ENCODE measurements around the gene HIGD2A.

The HIGD2A gene

DNA sequence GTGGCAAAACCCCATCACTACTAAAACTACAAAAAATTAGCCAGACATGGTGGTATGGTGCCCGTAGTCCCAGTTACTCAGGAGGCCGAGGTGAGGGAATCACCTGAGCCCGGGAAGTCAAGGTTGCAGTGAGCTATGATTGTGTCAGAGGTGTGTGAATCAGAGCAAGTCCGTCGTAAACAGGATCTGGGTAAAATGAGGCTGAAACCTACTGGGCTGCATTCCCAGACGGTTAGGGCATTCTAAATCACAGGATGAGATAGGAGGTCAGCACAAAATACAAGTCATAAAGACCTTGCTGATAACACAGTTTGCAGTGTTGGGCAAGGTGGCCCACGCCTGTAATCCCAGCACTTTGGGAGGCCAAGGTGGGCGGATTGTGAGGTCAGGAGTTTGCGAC lies 29.7 kb downstream of the HIGD2A start:
- DNase-seq, result no peak

- DNase-seq, result no peak
Measured at GRCh38 chr5:176420086-176420485, 31.5 kb downstream of the HIGD2A start.

DNA sequence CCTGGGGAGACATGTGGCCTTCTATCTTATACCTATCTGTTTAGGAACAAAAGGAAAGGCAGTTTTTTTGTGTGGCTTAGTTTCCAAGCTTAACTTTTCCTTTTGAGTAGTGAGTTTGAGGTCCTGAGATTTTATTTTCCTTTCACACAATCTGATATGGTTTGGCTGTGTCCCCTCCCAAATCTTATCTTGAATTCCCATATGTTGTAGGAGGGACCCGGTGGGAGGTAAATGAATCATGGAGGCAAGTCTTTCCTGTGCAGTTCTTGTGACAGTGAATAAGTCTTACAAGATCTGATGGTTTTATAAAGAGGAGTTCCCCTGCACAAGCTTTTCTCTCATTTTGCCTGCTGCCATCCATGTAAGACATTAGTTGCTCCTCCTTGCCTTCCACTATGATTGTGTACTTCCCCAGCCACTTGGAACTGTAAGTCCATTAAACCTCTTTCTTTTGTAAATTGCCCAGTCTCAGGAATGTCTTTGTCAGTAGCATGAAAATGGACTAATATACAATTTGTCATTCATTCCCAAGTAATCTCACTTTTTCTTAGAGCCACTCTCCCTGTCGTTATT lies 32.5 kb downstream of the HIGD2A start:
- no peak for DNase-seq

DNA sequence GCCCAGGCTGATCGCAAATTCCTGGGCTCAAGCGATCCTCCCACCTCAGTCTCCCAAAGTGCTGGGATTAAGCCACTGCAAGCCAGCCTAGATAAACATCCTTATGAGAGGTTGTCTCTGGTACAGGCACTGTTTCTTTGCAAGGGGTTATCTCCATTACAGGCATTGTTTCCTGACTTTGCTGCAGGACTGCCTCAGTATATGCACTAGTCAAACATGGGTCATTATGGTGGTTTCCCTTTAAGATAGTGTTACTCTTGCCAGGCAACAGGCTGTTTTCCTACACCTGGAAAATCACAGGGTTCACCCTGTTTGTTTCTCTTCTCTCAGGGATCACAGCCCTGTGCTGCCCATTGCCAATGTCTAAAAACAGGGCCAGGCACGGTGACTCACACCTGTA lies 35.6 kb downstream of the HIGD2A start:
- DNase-seq, result no peak

DNA sequence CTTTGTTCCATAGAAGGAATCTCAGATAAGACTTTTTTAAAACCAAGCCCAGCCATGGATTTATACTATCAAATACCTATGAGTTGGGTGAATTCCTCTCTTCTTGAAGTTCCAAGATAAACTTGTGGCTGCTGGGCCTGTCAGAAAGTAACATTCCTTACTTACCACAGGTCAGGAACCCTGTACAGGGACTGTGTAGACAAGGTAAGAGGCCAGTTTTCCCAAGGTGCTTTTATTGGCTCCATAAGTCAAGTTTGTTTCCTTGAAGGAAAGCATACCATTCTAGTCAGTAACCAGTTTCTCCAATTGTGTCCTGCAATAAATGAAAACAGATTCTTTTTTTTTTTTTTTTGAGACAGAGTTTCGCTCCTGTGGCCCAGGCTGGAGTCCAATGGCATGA lies 36.6 kb downstream of the HIGD2A start:
- DNase-seq, result no peak

GRCh38 chr5:176425791-176426190 lies 37.2 kb downstream of the HIGD2A start:
- DNase-seq, result no peak

DNA sequence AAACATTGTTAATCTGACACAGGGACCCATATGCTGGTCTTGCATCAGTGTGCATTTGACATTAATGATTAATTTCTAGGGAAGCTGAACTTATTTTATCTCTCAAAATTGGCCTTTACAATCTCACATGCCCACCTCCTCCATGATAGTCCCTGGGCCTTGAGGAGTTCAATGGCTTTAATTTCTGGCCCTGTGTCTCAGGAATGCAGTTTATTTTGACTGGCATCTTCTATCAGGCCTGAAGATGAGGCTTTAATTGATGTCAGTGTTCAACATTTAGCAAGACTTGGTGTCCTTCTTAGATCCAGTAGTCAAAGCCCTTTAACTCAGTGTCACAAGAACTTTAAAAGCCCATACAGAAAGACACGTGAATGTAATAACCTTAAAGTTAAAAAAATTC lies 38.3 kb downstream of the HIGD2A start:
- no peak for DNase-seq

GRCh38 chr5:176427971-176428370 lies 39.4 kb downstream of the HIGD2A start:
- DNase-seq, result no peak

DNA sequence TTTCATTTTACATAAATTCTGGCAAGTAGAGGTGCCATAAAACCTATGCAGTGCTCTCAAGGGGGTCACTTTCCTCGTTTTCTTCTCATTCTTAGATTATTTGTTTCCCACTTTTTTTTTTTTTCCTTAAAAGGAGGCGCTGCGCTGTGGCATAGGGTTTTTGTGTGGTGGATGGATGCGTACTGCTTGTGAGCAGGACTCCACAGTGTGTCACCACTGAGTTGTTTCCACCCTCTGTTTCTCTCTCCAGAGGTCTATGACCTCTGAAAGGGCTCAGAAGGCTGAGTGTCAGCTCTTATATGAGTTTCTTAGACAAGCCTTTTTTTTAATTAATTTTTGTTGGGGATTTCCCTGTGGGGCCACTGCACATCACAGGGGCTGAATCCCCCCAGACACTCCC lies 41.4 kb downstream of the HIGD2A start:
- DNase-seq, result no peak

DNA sequence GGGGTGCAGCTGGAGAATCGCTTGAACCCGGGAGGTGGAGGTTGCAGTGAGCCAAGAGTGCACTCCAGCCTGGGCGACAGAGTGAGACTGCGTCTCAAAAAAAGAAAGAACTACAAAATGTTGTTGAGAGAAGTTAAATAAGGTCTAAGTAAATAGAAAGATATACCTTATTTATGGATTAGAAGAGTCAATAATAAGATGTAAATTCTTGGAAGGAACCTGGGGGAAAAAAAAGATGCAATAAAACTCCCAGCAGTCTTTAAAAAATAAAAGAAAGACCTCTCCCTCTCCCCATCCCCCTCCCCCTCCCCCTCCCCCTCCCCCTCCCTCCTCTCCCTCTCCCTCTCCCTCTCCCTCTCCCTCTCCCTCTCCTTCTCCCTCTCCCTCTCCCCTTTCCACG lies 44.2 kb downstream of the HIGD2A start:
- DNase-seq, result no peak

- DNase-seq, result no peak
Measured at GRCh38 chr5:176436656-176437055, 48.1 kb downstream of the HIGD2A start.

GRCh38 chr5:176438959-176439757 lies 50.6 kb downstream of the HIGD2A start:
- DNase-seq, result no peak

All from CD4-positive, alpha-beta T cell treated with Interleukin-4 for 4 hours (primary cell).